Gastroesophageal sphincter (tissue), 3 donors: ENCODE measurements around the gene PUSL1.

Source experiments
- EP300 ChIP-seq: sonication (generic); formaldehyde crosslinking; IDR thresholded peaks from one replicate; pipeline ENCODE4 v1.6.1; 2017; ENCODE audit warnings: antibody characterized with exemption, mild to moderate bottlenecking
- POLR2A ChIP-seq, 2 donors: fragments of 450-650 bp; IDR thresholded peaks; one replicate each; pipeline ENCODE4 v1.6.1; 2017; ENCODE audit warnings: antibody characterized with exemption in 2 of 2, mild to moderate bottlenecking in 2 of 2, moderate library complexity in 1 of 2
- POLR2AphosphoS5 ChIP-seq: sonication (generic); formaldehyde crosslinking; IDR thresholded peaks from one replicate; pipeline ENCODE4 v1.6.1; 2017; ENCODE audit warnings: antibody characterized with exemption
- TF ChIP-seq, protein P1 (sequence below), 4 experiments: fragments of 200-600 bp in 2 of 4; fragments of 450-650 bp in 2 of 4; sonication (generic) in 1 of 4; IDR thresholded peaks; one replicate each; pipeline ENCODE4 v1.5.1; 2017 to 2019; ENCODE audit warnings: antibody characterized with exemption in 4 of 4, mild to moderate bottlenecking in 2 of 4, moderate library complexity in 2 of 4

DNA sequence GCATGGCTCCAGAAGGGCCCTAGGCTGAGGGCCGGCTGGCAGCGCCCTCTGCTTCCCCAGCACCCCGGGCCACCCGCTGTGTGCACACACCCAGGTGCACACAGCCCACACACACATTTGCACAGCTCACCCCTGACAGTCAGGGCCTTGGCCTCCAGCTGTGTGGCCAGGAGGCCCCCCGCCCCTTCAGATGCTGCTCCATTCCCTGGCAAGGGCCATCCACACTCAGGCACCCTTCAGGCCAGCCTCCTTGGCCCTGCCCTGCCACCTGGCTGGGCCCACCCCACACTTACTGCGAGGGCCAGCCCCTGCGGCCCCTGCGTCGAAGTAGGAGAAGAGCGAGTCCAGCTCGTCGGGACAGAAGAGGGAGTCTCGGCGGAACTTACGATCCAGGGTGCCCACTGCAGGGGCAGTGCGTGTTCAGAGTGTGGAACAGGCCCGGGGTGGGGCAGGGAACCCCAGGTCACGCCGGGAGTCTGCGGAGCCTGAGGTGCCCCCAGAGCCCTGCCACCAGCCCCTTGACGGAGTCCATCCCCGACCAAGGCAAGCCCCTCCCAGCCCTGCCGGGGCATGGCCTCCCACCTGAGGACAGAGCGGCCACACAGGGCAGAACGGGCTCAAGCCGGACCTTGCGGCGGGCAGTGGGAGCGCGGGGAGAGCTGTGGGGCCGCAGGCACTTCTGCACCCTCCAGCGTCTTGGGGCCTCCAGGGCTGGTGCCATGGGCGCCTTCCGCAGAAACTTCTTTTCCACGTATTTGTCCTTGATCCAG is 13.1 kb upstream of the PUSL1 start:
- TF ChIP-seq, protein P1, sequence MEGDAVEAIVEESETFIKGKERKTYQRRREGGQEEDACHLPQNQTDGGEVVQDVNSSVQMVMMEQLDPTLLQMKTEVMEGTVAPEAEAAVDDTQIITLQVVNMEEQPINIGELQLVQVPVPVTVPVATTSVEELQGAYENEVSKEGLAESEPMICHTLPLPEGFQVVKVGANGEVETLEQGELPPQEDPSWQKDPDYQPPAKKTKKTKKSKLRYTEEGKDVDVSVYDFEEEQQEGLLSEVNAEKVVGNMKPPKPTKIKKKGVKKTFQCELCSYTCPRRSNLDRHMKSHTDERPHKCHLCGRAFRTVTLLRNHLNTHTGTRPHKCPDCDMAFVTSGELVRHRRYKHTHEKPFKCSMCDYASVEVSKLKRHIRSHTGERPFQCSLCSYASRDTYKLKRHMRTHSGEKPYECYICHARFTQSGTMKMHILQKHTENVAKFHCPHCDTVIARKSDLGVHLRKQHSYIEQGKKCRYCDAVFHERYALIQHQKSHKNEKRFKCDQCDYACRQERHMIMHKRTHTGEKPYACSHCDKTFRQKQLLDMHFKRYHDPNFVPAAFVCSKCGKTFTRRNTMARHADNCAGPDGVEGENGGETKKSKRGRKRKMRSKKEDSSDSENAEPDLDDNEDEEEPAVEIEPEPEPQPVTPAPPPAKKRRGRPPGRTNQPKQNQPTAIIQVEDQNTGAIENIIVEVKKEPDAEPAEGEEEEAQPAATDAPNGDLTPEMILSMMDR (IDR thresholded peaks at IDR 0.05) = no peak
- TF ChIP-seq POLR2A (IDR thresholded peaks at IDR 0.05) = no peak
- no peak for TF ChIP-seq EP300
- TF ChIP-seq POLR2AphosphoS5 = no peak
